ENCODE measurements around the gene PKN3. TPM values are rescaled to one million over a fixed set of nuclear protein-coding genes. Genes with fewer than 3 reads are reported as not detected.
A peak's percentile ranks its signal among the peaks of the same experiment; 100 is the strongest.
"Not testable (repeated sequence)": the region's sequence is repeated elsewhere in the genome, so short reads cannot be mapped to it uniquely, and the experiment has no call there.

The PKN3 gene
- total RNA-seq, 4 donors from 2014 or later, result 2.3 to 7.5 (median 4.0) TPM

- Histone ChIP-seq H3K36me3 (peaks cover 4 to 36% of the 10 kb centered on the region in 2 donors), H3K4me1 (peaks cover 4 to 35% (median 14%) of the 10 kb centered on the region in 3 donors), H3K27ac (peak overlapping the region in 3 of 4 donors; percentile 93 to 99 (median 98)), H3K9me3 (no peaks in the 10 kb centered on the region), H3K27me3 (no peaks in the 10 kb centered on the region), H3K4me3 (peak overlapping the region; percentile 55 to 95)
- TF ChIP-seq POLR2A (IDR thresholded peaks at IDR 0.05) (no peak), POLR2AphosphoS5 (IDR thresholded peaks at IDR 0.05) (no peak), CTCF (IDR thresholded peaks at IDR 0.05) (no peak), EP300 (IDR thresholded peaks at IDR 0.05) (no peak)
- no peak for ATAC-seq
- 0% methylated on average over 7 of the region's 83 CpGs; no CpG with 5 or more reads in 1 of the 2 donors for WGBS, 2 donors (ENCODE audit: low coverage in 1 of 2)
Observed at GRCh38 chr9:128689820-128690683, 12.3 kb upstream of the PKN3 start.

- Histone ChIP-seq H3K4me3 (peak overlapping the region; percentile 55 to 95), H3K27ac (peak overlapping the region in 3 of 4 donors; percentile 93 to 99 (median 98)), H3K36me3 (peaks cover 4 to 42% of the 10 kb centered on the region in 2 donors), H3K27me3 (no peaks in the 10 kb centered on the region), H3K4me1 (peaks cover 4 to 29% (median 14%) of the 10 kb centered on the region in 3 donors), H3K9me3 (no peaks in the 10 kb centered on the region)
- no peak for ATAC-seq
- TF ChIP-seq EP300 (IDR thresholded peaks at IDR 0.05) (no peak), POLR2A (IDR thresholded peaks at IDR 0.05) (no peak), CTCF (IDR thresholded peaks at IDR 0.05) (no peak), POLR2AphosphoS5 (IDR thresholded peaks at IDR 0.05) (no peak)
- 4 to 11% methylated on average over 3 to 5 of the region's 5 CpGs for WGBS, 2 donors (ENCODE audit: low coverage in 1 of 2)
Observed at GRCh38 chr9:128690684-128691034, 11.6 kb upstream of the PKN3 start.

GRCh38 chr9:128693738-128694137 lies 8.6 kb upstream of the PKN3 start:
- 64 to 77% methylated on average over 3 of the region's 3 CpGs for WGBS, 2 donors (ENCODE audit: low coverage in 1 of 2)
- not testable (repeated sequence) for H3K27ac ChIP-seq, ATAC-seq, H3K4me3 ChIP-seq, H3K9me3 ChIP-seq, H3K27me3 ChIP-seq
- Histone ChIP-seq H3K4me1 (peaks cover 4 to 24% (median 10%) of the 10 kb centered on the region in 3 donors), H3K36me3 (peaks cover 4 to 59% of the 10 kb centered on the region in 2 donors)

GRCh38 chr9:128694344-128694743 lies 8.0 kb upstream of the PKN3 start:
- H3K4me1 ChIP-seq, result peaks cover 4 to 24% (median 10%) of the 10 kb centered on the region in 3 donors
- WGBS, 2 donors (ENCODE audit: low coverage in 1 of 2), result 72 to 73% methylated on average over 6 of the region's 6 CpGs
- no peak for ATAC-seq
- no peaks in the 10 kb centered on the region for H3K9me3 ChIP-seq
- TF ChIP-seq CTCF (IDR thresholded peaks at IDR 0.05) (no peak), POLR2AphosphoS5 (IDR thresholded peaks at IDR 0.05) (no peak), POLR2A (IDR thresholded peaks at IDR 0.05) (no peak), EP300 (IDR thresholded peaks at IDR 0.05) (no peak)
- H3K27me3 ChIP-seq, result no peaks in the 10 kb centered on the region
- H3K27ac ChIP-seq, result no peak overlapping the region
- H3K4me3 ChIP-seq, result no peak overlapping the region
- H3K36me3 ChIP-seq, result peaks cover 4 to 59% of the 10 kb centered on the region in 2 donors

GRCh38 chr9:128696923-128697707 lies 5.2 kb upstream of the PKN3 start:
- H3K36me3 ChIP-seq, result peaks cover 4 to 52% of the 10 kb centered on the region in 2 donors
- no peak overlapping the region for H3K27ac ChIP-seq
- TF ChIP-seq POLR2AphosphoS5 (IDR thresholded peaks at IDR 0.05), result no peak
- no peak for TF ChIP-seq EP300 (IDR thresholded peaks at IDR 0.05)
- no peak for TF ChIP-seq POLR2A (IDR thresholded peaks at IDR 0.05)
- TF ChIP-seq CTCF (IDR thresholded peaks at IDR 0.05), result no peak
- H3K27me3 ChIP-seq, result no peaks in the 10 kb centered on the region
- no peak overlapping the region for H3K4me3 ChIP-seq
- ATAC-seq, result no peak
- H3K9me3 ChIP-seq, result no peaks in the 10 kb centered on the region
- H3K4me1 ChIP-seq, result peaks cover 0 to 8% (median 0%) of the 10 kb centered on the region in 3 donors
- WGBS, 2 donors (ENCODE audit: low coverage in 1 of 2), result 53 to 78% methylated on average over 4 to 5 of the region's 8 CpGs

GRCh38 chr9:128699096-128699795 lies 3.1 kb upstream of the PKN3 start:
- H3K9me3 ChIP-seq, H3K27ac ChIP-seq, H3K27me3 ChIP-seq, ATAC-seq, H3K4me3 ChIP-seq: not testable (repeated sequence)
- peaks cover 2 to 30% of the 10 kb centered on the region in 2 donors for H3K36me3 ChIP-seq
- peaks cover 0 to 24% (median 4%) of the 10 kb centered on the region in 3 donors for H3K4me1 ChIP-seq
- 93 to 94% methylated on average over 6 to 13 of the region's 30 CpGs for WGBS, 2 donors (ENCODE audit: low coverage in 1 of 2)

Measured in gastroesophageal sphincter (tissue), 4 donors.